K562 (cell line): ENCODE measurements around the gene BARD1. TPM values are rescaled to one million over a fixed set of nuclear protein-coding genes. Genes with fewer than 3 reads are reported as not detected.

ENCODE experiments used
- ATAC-seq: fragments of 200-7000 bp; cut with Tn5 transposase; 3 replicates; pipeline ENCODE4 v1.9.1; 2020; ENCODE audit warnings: moderate library complexity
- BruUV-seq: library from RNA; stranded (reverse); fragments of 400-500 nt; replicated peaks from 2 replicates; lab custom pipeline; 2021; lab: Mats Ljungman, UMichigan
- CTCF ChIA-PET: fragments of 300-600 bp; formaldehyde crosslinking; extraction: SDS; loops from one replicate; lab custom pipeline; 2021; ENCODE audit warnings: low intra/inter-chr PET ratio; lab: Yijun Ruan, JAX
- POLR2A ChIA-PET: fragments of 300-600, 350-650 bp; sonication (Branson Sonifier 250); formaldehyde crosslinking; extraction: SDS; loops from one replicate; lab custom pipeline; 2021; ENCODE audit warnings: antibody characterized with exemption, inconsistent platforms; lab: Yijun Ruan, JAX
- DNase-seq, 4 experiments: peaks; one replicate each; pipeline versions ENCODE4 v3.0.0 to v3.0.0-alpha.2; 2011 to 2018; ENCODE audit warnings: low spot score in 3 of 4, mixed read lengths in 3 of 4; ENCODE audit errors: extremely low read depth in 1 of 4
- FAIRE-seq: peaks from 2 replicates; lab custom pipeline; 2011; peaks lifted over from hg19 to GRCh38; lab: Jason Lieb, UNC
- H2AFZ ChIP-seq: 2 replicates; pipeline ENCODE4 v1.6.0; 2011; ENCODE audit warnings: low read depth, low read length, control low read depth, inconsistent platforms
- H3K27ac ChIP-seq: fragments of 200-600 bp; 3 replicates; pipeline ENCODE4 v1.8.0; 2011; ENCODE audit warnings: low read depth, mild to moderate bottlenecking, control low read depth, inconsistent platforms, low read length, moderate library complexity, mixed read lengths; ENCODE audit errors: extremely low read depth
- H3K27me3 ChIP-seq, 2 experiments: fragments of 300-600 bp in 1 of 2; 2 replicates in 1 of 2; 3 replicates in 1 of 2; pipeline versions ENCODE4 v1.6.0 to v1.8.0; 2011; ENCODE audit warnings: inconsistent platforms in 2 of 2, low read length in 2 of 2, mild to moderate bottlenecking in 1 of 2, mixed read lengths in 1 of 2, moderate library complexity in 1 of 2; ENCODE audit not compliant: control insufficient read depth in 2 of 2, insufficient read depth in 2 of 2
- H3K36me3 ChIP-seq: fragments of 300-600 bp; 3 replicates; pipeline ENCODE4 v1.8.0; 2011; ENCODE audit warnings: mild to moderate bottlenecking, low read length, inconsistent platforms; ENCODE audit not compliant: control insufficient read depth, insufficient read depth
- H3K4me1 ChIP-seq, 2 experiments: fragments of 200-600 bp in 1 of 2; replicated peaks in 1 of 2; 2 replicates in 1 of 2; 3 replicates in 1 of 2; pipeline versions ENCODE4 v1.5.1 to v1.8.0; 2011; ENCODE audit warnings: inconsistent platforms in 2 of 2, low read length in 2 of 2, mild to moderate bottlenecking in 1 of 2, mixed read lengths in 1 of 2, moderate library complexity in 1 of 2; ENCODE audit not compliant: control insufficient read depth in 2 of 2, insufficient read depth in 2 of 2
- H3K4me2 ChIP-seq: 2 replicates; pipeline ENCODE4 v1.6.1; 2011; ENCODE audit warnings: low read length, control low read depth, inconsistent platforms, mixed read lengths; ENCODE audit not compliant: insufficient read depth
- H3K4me3 ChIP-seq: fragments of 200-600 bp; sonication (generic), shearing (Covaris generic); 2 replicates; pipeline ENCODE4 v1.5.1; 2016; ENCODE audit warnings: control low read depth, inconsistent platforms
- H3K79me2 ChIP-seq: fragments of 200-600 bp; 3 replicates; pipeline ENCODE4 v1.8.0; 2011; ENCODE audit warnings: low read length, inconsistent platforms; ENCODE audit not compliant: control insufficient read depth, insufficient read depth
- H3K9ac ChIP-seq, 2 experiments: 2 replicates each; pipeline versions ENCODE4 v1.6.0 to v1.6.1; 2011; ENCODE audit warnings: low read depth in 2 of 2, low read length in 2 of 2, control low read depth in 1 of 2, inconsistent platforms in 1 of 2, mild to moderate bottlenecking in 1 of 2, mixed read lengths in 1 of 2; ENCODE audit not compliant: insufficient read depth in 1 of 2
- H3K9me1 ChIP-seq: one replicate; pipeline ENCODE4 v1.6.0; 2011; ENCODE audit warnings: inconsistent platforms, mild to moderate bottlenecking, low read length, moderate library complexity; ENCODE audit not compliant: control insufficient read depth, insufficient read depth
- H3K9me3 ChIP-seq: replicated peaks from 2 replicates; pipeline ENCODE4 v1.5.1; 2011; ENCODE audit warnings: low read depth, low read length, inconsistent platforms; ENCODE audit not compliant: control insufficient read depth, insufficient read depth
- H4K20me1 ChIP-seq: replicated peaks from 2 replicates; pipeline ENCODE4 v1.6.1; 2011; ENCODE audit warnings: low read length, inconsistent platforms, mixed read lengths; ENCODE audit not compliant: control insufficient read depth, insufficient read depth
- CEBPB ChIP-seq: fragments of 450-650 bp; IDR thresholded peaks from 2 replicates; pipeline ENCODE4 v1.6.1; 2016; ENCODE audit warnings: missing genetic modification characterization, missing compliant biosample characterization
- MCM3 ChIP-seq: fragments of 450-650 bp; IDR thresholded peaks from 2 replicates; pipeline ENCODE4 v1.6.1; 2016
- NR1H2 ChIP-seq: sonication (generic); formaldehyde crosslinking; IDR thresholded peaks from 2 replicates; pipeline ENCODE4 v1.4.0; 2020; ENCODE audit warnings: mild to moderate bottlenecking, missing genetic modification reagents
- PHF20 ChIP-seq: fragments of 450-650 bp; IDR thresholded peaks from 2 replicates; pipeline ENCODE4 v1.6.1; 2018; ENCODE audit not compliant: partially characterized antibody
- PHTF2 ChIP-seq: fragments of 250-450 bp; sonication (Bioruptor Pico); IDR thresholded peaks from 2 replicates; pipeline ENCODE4 v1.5.0; 2021; ENCODE audit warnings: mild to moderate bottlenecking
- PPARD ChIP-seq: fragments of 250-450 bp; sonication (Bioruptor Pico); IDR thresholded peaks from 2 replicates; pipeline ENCODE4 v1.8.0; 2022; ENCODE audit warnings: inconsistent platforms, mild to moderate bottlenecking, moderate library complexity
- SREBF2 ChIP-seq: sonication (generic); formaldehyde crosslinking; IDR thresholded peaks from 2 replicates; pipeline ENCODE4 v1.4.0; 2020; ENCODE audit warnings: mild to moderate bottlenecking, missing genetic modification reagents
- TEAD4 ChIP-seq, 2 experiments: sonication (generic) in 1 of 2; formaldehyde crosslinking in 1 of 2; IDR thresholded peaks; 2 replicates each; pipeline versions ENCODE4 v1.6.1 to v1.8.0; 2012 to 2022; ENCODE audit warnings: borderline replicate concordance in 1 of 2, inconsistent platforms in 1 of 2, low read length in 1 of 2, mild to moderate bottlenecking in 1 of 2, missing genetic modification reagents in 1 of 2
- TRIM25 ChIP-seq: fragments of 450-650 bp; IDR thresholded peaks from 2 replicates; pipeline ENCODE4 v1.7.0; 2016; ENCODE audit warnings: borderline replicate concordance
- ZBTB7A ChIP-seq: IDR thresholded peaks from 2 replicates; pipeline ENCODE4 v1.6.1; 2011; ENCODE audit warnings: low read depth, mild to moderate bottlenecking, low read length, moderate library complexity, borderline replicate concordance; ENCODE audit not compliant: control insufficient read depth
- ZKSCAN1 ChIP-seq: fragments of 150-350 bp; IDR thresholded peaks from 2 replicates; pipeline ENCODE4 v1.6.1; 2016; ENCODE audit warnings: low read depth, low read length
- ZNF184 ChIP-seq: sonication (generic); formaldehyde crosslinking; IDR thresholded peaks from 2 replicates; pipeline ENCODE4 v1.5.0; 2020; ENCODE audit warnings: missing genetic modification reagents
- ZNF444 ChIP-seq: fragments of 250-450 bp; sonication (Bioruptor Pico); IDR thresholded peaks from 2 replicates; pipeline ENCODE4 v1.4.0; 2020; ENCODE audit warnings: mild to moderate bottlenecking, moderate library complexity
- ZNF717 ChIP-seq: fragments of 250-450 bp; sonication (Bioruptor Pico); IDR thresholded peaks from 2 replicates; pipeline ENCODE4 v1.5.0; 2021
- WGBS: fragments of 100-300 bp; shearing (Covaris generic); methylation state at CpG from one replicate; pipeline ENCODE4 v1.1.6; 2016; ENCODE audit warnings: low coverage, mixed read lengths; ENCODE audit not compliant: insufficient coverage; ENCODE audit errors: missing lambda C conversion rate; 5-methylcytosine and 5-hydroxymethylcytosine counted together
- in situ Hi-C: fragments of 300-500 bp; cut with MboI; formaldehyde crosslinking; loops from 4 replicates; pipeline ENCODE4 v1.15.0; 2018; ENCODE audit warnings: inconsistent platforms, mixed read lengths
- intact Hi-C: fragments of 100-400 bp; cut with micrococcal nuclease; formaldehyde crosslinking; loops from 2 replicates; pipeline ENCODE4 v1.14.2; 2022
- polyA plus RNA-seq, 8 experiments: library from polyadenylated mRNA; depleted of rRNA in 4 of 8; stranded (reverse) in 5 of 8; unstranded in 3 of 8; fragments of >200 nt; fragmentation: Nextera tagmentation in 2 of 8; fragmentation: Illumina TruSeq in 1 of 8; extraction: Ambion mirVana in 2 of 8; extraction: Trizol in 1 of 8; gene quantifications; 2 replicates each; pipeline versions ENCODE4 v1.2.1 to v1.2.3, GENCODE V29; 2011 to 2014; ENCODE audit warnings: inconsistent platforms in 1 of 8, missing spikeins in 1 of 8
- total RNA-seq, 7 experiments: library from RNA; depleted of rRNA in 6 of 7; stranded (reverse); fragments of >200 nt in 6 of 7; fragmentation: Illumina TruSeq in 2 of 7; extraction: Trizol in 2 of 7; gene quantifications; 2 replicates each; pipeline versions ENCODE4 v1.2.1 to v1.2.3, GENCODE V29; 2011 to 2021; ENCODE audit warnings: low replicate concordance in 1 of 7

BARD1 gene
- total and polyA plus RNA-seq, 9 of the 15 experiments (the other 6 are each of a cell fraction or from before 2014, with no cell fraction given): 6.3 to 18.9 (median 11.3) TPM

- BruUV-seq: no TSS peak
- TF ChIP-seq PHF20: no peak
- TF ChIP-seq MCM3: no peak
- TF ChIP-seq ZNF717: no peak
- no peak for TF ChIP-seq ZNF444 (CRISPR knock-in tag)
- no peak for TF ChIP-seq TEAD4 (IDR thresholded peaks at IDR 0.05; ENCODE audit: low read length)
- TF ChIP-seq TEAD4 (CRISPR knock-in tag; IDR thresholded peaks at IDR 0.05; ENCODE audit: borderline replicate concordance): no peak
- no peak for TF ChIP-seq ZNF184 (CRISPR knock-in tag)
- no peak for TF ChIP-seq NR1H2
- no peak for TF ChIP-seq PPARD (CRISPR knock-in tag)
- TF ChIP-seq CEBPB (tag): no peak
- TF ChIP-seq PHTF2 (CRISPR knock-in tag): no peak
- TF ChIP-seq ZKSCAN1: no peak
- no peak for TF ChIP-seq TRIM25
- no peak for TF ChIP-seq ZBTB7A
- TF ChIP-seq SREBF2 (CRISPR knock-in tag): no peak
- Histone ChIP-seq H2AFZ (no peak overlapping the region), H3K9ac (no peak overlapping the region), H3K27me3 (no peaks in the 10 kb centered on the region), H4K20me1 (no peaks in the 10 kb centered on the region), H3K9me1 (no peaks in the 10 kb centered on the region), H3K4me2 (no peak overlapping the region), H3K36me3 (peaks cover 16% of the 10 kb centered on the region; the same call in 2 of the 3 replicates), H3K79me2 (peaks cover 72% of the 10 kb centered on the region), H3K27ac (no peak overlapping the region), H3K9me3 (no peaks in the 10 kb centered on the region), H3K4me1 (no peaks in the 10 kb centered on the region; a peak in 1 of 5 replicates), H3K4me3 (no peak overlapping the region)
- 91% methylated on average over 2 of the region's 3 CpGs for WGBS
- in situ Hi-C loops (no loop called here), intact Hi-C loops (no loop called here)
- ATAC-seq: no peak
- ChIA-PET POLR2A (interaction anchor here (1.1 kb wide), 1 partner anchor 33 kb away, joined by 3 read pairs; no protein-coding TSS in a partner anchor), CTCF (no interaction called here)
- no peak for FAIRE-seq
- DNase-seq: no peak
These were observed 9.3 kb downstream of the BARD1 start for GRCh38 chr2:214800180-214800579.
